ENCODE measurements around the gene MIA.
"Not testable (repeated sequence)": the region's sequence is repeated elsewhere in the genome, so short reads cannot be mapped to it uniquely, and the experiment has no call there.

Gene MIA

DNA sequence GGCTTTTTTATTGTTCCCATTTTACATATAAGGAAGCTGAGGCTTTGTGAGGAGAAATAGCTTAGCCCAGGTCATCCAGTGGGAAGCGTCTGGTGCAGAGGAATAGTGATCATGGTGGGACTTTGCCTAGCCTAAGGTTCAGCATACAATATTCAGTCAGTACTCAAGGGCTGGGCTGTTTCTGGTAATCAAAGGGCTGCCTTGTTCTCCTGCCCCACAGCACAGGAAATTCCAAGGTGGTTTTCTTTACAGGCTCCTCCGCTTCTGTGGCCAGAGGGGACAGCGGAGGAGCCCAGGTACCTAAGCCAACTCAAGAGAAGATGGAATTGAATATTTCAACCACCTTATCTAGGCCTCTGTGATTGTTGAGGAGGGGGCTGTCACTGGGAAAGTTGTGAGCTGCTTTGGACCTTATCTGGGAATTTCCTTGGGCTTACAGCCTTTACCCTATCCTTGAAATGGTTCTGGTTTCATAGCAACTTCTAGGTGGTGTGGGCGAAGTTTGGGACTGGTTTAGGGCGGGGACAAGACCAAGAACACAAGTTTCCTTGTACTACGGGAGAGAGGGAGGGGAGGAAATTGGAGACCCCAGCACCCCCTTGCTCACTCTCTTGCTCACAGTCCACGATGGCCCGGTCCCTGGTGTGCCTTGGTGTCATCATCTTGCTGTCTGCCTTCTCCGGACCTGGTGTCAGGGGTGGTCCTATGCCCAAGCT is at the start of gene MIA:
Gene MIA, plus strand, starts transcription at position 606 of the 716 bp plus-strand sequence. Its CDS starts 22 bp downstream, at position 628.
- no peak for DNase-seq

- no peak for DNase-seq
Measured at GRCh38 chr19:40726279-40726678, 49.0 kb upstream of the MIA start.

DNA sequence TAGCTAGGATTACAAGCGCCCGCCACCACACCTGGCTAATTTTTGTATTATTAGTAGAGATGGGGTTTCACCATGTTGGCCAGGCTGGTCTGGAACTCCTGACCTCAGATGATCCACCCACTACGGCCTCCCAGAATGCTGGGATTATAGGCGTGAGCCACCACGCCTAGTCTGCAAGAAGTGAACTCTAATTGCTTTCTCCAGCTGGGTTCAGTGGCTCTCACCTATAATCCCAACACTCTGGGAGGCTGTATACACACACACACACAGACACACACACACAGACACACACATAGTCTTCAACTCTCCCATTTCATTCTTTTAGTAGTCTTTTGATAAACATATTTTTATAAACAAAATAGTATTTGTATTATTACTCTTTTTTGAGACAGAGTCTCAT is 45.3 kb upstream of the MIA start:
- not testable (repeated sequence) for DNase-seq

DNA sequence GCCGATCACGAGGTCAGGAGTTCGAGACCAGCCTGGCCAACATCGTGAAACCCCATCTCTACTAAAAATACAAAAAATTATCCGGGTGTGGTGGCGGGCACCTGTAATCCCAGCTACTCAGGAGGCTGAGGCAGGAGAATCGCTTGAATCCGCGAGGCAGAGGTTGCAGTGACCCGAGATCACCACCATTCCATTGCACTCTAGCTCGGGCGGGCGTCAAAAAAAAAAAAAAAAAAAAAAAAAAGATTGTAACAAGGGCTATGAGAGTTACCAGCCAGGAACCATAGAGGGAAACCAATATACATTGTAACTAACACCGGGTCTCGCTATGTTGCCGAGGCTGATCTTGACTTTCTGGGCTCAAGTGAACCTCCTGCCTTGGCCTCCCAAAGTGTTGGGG is 43.0 kb upstream of the MIA start:
- not testable (repeated sequence) for DNase-seq

GRCh38 chr19:40733149-40733548 is 42.2 kb upstream of the MIA start:
- no peak for DNase-seq

- DNase-seq: no peak
Measured at GRCh38 chr19:40735013-40735771, 40.1 kb upstream of the MIA start.

- DNase-seq: no peak
Measured at GRCh38 chr19:40736661-40737060, 38.7 kb upstream of the MIA start.

DNA sequence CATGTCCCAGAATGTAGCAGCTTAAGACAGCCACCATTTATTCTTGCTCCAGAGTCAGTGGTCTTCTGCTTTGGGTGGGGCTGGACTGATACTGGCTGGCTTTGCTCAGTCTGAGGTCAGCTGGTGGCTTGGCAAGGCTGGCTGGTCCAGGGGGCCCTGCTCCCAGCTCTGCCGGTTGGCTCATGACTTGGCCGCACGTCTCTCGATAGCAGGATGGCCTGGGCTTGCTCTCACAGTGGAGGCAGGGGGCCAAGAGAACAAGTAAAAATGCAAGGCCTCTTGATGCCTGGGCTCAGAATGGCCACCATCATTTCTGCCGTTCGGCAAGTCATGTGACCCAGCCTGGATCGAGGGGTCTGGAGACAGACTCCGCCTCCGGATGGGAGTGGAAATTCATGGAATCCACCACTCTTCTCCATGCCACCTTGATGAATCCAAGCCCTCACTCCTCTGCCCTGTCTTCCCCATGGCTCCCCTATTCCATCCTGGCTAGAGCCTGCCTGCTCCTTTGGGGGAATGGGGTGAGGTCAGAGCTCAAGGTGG is 38.1 kb upstream of the MIA start:
- DNase-seq: no peak

GRCh38 chr19:40739030-40739839 is 36.1 kb upstream of the MIA start:
- no peak for DNase-seq

DNA sequence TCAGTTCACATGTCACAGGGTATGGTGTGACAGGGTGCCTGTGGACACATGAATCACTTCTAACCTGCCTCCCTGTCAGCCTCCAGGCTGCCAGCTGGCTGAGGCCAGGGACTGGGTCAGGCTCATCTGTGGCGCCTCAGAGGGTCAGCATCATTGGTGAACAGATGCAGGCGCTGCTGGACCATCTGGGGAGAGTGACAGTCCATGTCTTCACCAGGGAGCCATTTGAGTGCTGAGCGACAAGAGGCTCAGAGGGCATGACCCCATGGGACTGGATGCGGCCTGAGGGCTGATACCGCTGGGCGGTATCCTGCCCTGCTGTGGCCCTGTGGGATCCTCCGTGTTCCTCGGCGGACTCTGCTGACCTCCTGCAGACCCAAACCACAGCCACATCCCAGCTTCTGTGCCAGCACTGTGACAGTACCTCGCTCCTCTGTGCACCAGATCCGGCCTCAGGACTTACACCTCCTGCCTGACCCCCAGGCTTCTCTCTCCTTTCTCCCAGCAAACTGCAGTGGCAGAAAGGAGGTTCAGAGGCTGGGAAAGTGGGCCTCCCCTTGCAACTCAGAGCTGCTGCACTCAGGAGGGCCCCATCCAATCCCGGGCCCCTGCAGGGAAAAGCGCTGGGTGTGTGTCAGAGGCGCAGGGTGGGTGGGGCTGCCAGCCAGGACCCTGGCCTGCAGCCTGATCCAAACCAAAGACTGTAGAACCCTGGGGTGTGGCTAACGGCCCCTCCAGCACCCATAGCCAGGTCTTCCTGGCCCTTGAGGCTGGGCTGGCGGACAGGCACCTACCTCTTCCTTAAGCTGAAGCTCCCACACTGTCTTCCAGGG is 35.2 kb upstream of the MIA start:
- DNase-seq: no peak

GRCh38 chr19:40740747-40741146 is 34.6 kb upstream of the MIA start:
- DNase-seq: no peak

- no peak for DNase-seq
Measured at GRCh38 chr19:40741527-40742390, 33.6 kb upstream of the MIA start.

DNA sequence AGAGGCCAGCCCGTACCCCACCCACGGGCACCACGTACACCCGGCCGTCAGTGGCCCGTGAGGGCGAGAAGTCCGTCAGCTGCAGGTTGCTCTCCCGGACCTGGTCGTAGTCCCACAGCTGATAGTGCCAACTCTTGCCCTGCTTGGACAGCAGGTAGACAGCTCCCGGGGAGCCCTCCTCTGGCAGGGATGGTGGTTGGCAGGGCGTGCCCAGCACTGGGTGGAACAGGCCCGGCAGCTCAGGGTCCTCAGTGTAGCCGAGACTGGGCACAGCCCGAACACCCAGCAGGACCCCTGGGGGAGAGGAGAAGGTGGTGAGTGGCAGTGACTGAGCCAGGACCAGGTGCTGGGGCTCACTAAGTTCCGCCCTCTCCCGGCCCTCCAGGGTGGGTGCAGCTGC is 32.8 kb upstream of the MIA start:
- no peak for DNase-seq

GRCh38 chr19:40742886-40743285 is 32.4 kb upstream of the MIA start:
- DNase-seq: no peak

- DNase-seq: no peak
Measured at GRCh38 chr19:40743926-40744325, 31.4 kb upstream of the MIA start.

DNA sequence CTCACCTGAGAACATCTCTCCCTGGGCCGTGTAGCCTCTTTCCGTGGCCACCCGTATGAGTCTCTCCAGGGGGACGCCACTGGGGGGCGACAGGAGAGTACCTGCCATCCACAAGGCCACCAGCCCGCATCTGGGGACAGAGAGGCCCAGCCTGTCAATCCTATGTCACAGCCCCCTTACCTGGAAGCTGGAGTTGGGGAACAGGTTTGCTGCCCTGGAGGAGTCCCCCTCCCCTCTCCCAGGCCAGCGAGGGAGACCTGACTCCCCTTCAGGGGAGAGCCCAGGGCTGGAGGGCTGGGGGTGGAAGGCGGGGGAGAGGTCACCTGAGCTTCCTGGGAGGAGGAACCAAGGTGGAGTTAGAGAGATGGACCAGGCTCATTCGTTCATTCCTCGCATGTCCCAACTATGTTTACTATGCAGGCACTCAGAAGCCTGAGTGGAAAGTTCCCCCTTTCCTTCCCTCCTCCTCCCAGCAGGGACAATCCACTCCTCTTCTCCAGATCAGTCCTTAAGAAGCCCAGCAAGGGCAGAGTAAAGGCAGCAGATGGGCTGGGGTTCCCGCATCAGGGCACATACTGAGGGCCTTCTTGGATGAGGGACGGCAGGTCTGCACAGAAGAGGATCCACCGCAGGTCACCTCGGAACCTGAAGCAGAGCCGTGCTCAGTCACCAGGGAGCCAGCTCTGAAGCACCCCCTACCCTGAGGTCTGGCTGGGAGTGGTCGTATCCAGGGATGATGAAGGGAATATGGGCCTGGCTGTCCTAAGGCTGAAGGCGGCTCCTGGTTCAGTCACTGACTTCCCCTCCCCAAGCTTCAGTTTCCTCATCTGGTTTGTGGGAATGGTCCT is 30.5 kb upstream of the MIA start:
- DNase-seq: no peak

DNA sequence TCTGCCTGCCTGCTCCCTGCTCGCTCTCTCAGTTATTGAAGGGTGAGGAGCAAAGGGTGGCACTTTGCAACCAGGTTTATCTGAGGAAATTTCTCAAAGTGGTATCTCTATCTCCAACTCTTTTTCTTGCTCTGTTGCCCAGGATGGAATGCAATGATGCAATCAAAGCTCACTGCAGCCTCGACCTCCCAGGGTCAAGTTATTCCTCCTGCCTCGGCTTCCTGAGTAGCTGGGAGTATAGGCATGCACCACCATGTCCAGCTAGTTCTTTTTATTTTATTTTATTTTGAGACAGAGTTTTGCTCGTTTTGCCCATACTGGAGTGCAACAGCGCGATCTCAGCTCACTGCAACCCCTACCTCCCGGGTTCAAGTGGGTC is 29.9 kb upstream of the MIA start:
- DNase-seq: no peak

GRCh38 chr19:40747536-40747935 is 27.8 kb upstream of the MIA start:
- no peak for DNase-seq

DNA sequence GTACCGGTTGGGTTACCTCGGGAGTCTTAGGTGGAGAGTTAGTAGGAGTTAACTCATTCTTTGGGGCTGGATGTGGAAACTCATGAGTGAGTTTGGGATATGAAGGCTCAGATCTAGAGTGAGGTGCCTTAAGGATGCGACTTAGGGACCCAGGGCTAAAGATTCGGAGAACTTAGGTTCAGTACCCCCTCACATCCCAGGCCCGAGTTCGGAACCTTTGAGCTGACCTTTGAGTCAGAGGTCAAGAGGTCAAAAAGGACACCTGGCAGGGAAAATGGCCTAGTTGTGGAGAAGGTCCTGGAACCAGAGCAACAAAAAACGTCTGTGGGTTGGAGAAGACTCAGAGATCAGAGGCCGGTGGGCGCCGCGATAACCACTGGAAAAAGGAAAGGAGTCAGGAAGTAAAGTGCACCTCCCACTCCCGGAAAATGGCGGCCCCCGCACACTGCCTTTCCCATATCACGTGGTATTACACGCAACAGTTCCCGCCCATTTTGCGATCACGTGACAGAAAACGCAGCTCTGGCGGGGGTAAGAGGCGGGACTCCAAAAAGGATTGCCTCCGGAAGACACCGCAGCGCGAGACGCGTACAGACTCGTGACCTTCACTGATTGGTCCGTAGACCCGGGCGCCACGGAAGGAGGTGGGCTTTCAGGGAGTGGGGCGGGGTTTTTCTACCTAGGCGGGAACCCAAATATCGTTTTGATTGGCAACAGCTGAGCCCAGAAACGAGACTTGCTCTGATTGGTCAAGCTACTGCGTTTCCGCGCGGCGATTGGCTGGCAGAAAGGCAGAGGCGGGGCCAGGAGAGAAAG is 25.1 kb upstream of the MIA start, which contains the start of gene ACTMAP:
Gene ACTMAP, minus strand, starts transcription at position 420 of the 816 bp plus-strand sequence. CDS start 674 bp downstream, outside the sequence.
- peak; percentile 100 for DNase-seq
